NCI-H460 (cell line): Measurements from ENCODE around the gene CAMKK1. TPM values are rescaled to one million over a fixed set of nuclear protein-coding genes. Genes with fewer than 3 reads are reported as not detected.
A peak's percentile ranks its signal among the peaks of the same experiment; 100 is the strongest.

ENCODE experiments used
- DNase-seq: peaks from one replicate; pipeline ENCODE4 v3.0.0-alpha.2; 2016; ENCODE audit warnings: low read depth; ENCODE audit errors: extremely low read depth
- total RNA-seq: library from RNA; depleted of rRNA; stranded (reverse); fragments of >200 nt; shearing (Covaris generic); gene quantifications from 2 replicates; pipeline ENCODE4 v1.2.3, GENCODE V29; 2014

Gene CAMKK1
- total RNA-seq, 1 experiment from 2014 or later = 12.8 TPM

DNA sequence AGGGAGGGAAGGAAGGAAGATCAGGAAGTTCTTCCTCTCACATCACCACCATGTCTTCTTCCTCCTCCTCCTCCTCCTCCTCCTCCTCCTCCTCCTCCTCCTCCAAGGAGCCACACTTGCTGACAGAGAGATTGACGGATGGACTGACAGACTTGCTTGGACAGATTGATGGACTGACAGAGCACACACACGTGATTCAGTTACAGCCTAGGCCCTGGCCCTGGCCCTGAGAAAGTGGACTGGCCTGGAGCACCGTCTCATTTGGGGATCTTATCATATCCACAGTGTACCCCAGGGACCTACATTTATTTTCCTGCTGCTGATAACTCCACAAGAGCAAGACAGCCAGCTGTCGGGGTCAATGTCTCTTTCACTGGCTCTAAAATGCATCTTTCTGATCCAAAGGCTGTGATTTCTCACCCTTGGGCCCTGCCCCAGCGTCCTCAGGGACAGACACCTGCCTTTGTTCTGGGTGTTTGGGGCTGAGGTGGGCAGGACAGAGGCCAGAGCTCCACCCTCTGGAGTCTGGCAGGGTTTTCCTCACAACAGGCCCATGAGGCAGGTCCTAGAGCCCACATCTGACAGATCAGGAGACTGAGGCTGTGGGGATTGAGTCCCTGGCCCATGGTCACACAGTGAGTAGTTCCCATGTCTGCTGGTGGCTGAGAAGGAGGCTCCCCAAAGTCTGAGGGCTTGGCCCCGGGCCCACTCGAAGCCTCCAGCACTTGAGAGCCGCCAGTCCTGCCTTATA, 25.7 kb upstream of the CAMKK1 start:
- DNase-seq = no peak

- DNase-seq = no peak
Measured at GRCh38 chr17:3917391-3917931, 24.6 kb upstream of the CAMKK1 start.

GRCh38 chr17:3916825-3917224, 24.0 kb upstream of the CAMKK1 start:
- no peak for DNase-seq

DNA sequence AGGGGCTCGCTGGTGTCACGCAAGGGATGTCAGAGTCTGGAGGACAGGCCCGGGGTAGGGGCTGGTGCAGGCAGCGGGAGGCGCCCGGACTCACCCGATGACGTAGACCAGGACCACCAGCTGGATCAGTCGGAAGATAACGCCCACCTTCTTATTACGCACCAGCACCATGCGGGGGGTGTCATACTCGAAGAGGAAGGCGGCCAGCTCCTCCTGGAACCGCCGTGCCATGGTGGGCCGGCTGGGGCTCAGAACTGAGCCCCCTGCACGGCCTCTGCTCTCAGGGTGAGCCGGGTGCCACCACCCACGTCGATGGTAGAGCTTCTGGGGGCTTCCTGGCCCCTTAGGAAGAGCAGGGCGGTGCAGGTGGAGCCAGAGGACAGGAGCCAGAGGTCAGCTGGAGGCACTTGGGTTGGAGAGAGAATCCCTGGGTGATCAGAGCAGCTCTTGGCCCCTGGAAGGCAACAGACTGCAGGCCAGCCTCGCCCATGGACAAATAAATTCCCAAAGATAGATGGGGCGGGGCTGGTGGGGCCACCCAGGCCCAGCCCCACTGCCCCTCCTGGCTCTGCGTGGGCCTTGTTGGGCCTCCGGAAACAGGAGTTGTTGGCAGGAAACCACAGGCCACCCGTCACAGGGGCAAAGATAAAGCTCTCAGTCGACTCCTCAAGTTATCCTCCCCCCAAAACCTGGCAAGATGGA, 23.3 kb upstream of the CAMKK1 start, which contains the start of gene P2RX1:
P2RX1 (minus strand) TSS at position 471 of the 702 bp plus-strand sequence; CDS start at position 231, 240 bp downstream.
- DNase-seq = no peak

DNA sequence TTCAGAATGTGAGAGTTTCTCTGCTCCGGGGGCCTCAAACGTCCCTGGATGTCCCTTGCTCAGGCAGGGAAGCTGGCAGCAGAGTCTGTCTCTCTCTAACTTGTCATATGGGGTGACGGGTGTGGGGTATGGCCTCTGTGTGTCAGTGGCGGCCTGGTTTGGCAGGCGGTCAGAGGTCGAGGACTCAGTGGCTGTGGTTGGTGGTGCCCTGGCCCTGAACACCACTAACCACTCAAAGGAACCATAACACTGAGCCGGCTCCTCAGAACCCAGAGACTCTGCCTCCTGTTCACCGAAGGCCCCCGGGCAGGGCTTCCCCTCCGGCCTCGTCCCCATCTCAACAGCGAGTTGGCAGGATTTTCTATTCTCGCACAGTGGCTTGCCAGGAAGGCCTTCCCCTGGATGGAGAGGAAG, 22.7 kb upstream of the CAMKK1 start:
- DNase-seq = no peak

DNA sequence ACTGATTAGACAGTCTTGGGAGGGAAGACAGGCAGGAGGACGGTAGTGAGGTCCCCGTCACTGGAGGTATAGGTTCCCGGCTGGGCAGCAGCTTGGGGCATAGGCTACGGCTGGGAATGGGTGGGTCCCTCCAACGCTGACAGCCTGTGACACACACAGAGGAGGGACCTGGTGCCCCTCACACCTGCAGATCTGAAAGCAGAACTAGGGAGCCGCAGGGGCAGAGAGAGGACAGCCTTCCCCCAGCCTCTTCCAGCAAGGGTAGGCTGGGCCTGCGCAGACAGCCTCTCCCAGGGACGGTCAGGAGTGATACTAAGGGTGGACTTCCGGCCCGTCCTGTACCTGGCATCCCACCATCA, 21.4 kb upstream of the CAMKK1 start:
- no peak for DNase-seq

DNA sequence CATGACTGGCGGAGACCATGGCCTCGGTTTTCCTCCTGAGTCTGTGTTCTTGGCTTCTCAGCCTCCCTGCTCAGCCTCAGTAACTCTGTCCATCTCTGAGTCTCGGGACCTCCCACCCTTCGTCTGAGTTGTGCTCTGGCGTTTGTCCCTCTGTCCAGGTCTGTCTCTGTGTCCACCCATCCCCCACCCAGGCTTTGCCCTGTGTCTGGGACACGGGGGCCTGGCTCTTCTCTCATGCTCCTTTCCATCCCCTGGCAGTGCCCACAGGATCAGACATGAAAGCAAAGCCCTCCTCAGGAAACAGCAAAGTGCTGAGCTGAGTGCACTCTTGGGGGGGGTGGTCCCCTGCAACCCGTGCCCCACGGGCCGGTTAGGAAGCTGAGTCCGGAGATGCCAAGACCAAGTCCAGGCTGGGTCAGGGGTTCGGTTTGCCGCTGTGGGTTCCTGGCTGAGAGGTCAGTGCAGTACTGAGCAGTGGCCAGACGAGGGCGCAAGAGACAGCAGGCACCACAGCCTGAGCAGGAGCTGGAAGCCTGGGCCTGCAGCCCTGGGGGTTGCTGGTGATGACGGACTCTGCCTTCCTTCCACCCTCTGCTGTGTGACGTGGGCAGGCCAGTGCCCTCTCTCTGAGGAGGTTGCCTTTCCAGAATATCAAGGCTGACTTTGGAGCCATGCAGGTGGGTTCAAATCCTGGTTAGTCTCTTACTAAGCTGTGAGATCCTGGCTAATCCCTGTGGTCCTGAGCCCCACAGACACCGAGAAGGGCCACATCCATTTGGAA, 20.9 kb upstream of the CAMKK1 start:
- peak; percentile 73 for DNase-seq

GRCh38 chr17:3912827-3913226, 20.0 kb upstream of the CAMKK1 start:
- DNase-seq = no peak

DNA sequence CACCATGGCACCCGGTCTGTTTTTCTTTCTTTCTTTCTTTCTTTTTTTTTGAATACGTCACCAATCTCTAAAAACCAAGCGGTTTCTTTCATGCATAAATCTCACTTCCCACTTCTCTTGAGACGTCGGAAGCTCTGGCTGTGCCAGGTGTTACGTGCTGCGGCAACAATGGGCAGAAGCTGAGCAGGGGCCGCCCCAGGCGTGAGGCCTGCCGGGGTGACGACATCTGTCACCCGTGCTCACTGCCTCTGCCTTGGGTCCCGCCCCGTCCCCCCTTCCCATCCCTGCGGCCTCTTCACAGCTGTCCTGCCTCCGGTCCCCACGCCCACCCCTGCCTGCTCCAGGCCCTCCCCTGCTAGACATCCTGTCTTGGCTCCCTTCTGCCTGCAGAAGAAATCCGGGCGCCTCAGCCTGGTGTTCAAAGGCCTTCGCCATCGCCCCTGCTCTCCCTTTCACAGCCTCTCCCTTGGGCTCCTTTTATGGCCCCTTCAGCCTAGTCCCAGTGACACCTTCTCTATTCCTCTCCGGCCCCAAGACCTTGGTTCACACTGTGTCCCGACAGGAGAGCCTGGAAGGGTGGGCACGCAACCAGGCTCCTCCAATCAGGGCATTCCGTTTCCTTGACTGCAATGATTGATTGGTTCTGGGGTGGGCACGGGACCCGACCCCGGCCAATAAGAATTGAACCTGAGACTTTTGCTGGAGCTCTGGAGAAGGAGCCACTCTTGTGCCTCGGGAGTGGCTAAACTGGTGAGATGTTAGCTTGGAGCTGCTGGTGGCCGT, 18.6 kb upstream of the CAMKK1 start:
- DNase-seq = no peak

- DNase-seq = no peak
Measured at GRCh38 chr17:3910420-3911270, 17.8 kb upstream of the CAMKK1 start.

DNA sequence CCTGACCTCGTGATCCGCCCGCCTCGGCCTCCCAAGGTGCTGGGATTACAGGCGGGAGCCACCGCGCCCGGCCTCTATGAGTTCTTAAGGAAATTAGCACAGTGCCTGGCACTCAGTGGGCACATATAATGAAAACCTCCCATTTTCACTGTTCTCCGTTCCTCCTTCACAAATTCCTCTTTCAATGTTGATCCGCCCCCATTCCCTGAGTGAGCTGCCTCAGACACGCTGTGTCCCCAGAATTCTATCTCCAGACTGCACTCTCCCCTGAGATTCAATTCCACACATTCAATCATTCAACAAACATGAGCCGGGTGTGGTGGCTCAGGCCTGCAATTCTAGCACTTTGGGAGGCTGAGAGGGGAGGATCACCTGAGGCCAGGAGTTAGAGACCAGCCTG, 16.4 kb upstream of the CAMKK1 start:
- DNase-seq = no peak

DNA sequence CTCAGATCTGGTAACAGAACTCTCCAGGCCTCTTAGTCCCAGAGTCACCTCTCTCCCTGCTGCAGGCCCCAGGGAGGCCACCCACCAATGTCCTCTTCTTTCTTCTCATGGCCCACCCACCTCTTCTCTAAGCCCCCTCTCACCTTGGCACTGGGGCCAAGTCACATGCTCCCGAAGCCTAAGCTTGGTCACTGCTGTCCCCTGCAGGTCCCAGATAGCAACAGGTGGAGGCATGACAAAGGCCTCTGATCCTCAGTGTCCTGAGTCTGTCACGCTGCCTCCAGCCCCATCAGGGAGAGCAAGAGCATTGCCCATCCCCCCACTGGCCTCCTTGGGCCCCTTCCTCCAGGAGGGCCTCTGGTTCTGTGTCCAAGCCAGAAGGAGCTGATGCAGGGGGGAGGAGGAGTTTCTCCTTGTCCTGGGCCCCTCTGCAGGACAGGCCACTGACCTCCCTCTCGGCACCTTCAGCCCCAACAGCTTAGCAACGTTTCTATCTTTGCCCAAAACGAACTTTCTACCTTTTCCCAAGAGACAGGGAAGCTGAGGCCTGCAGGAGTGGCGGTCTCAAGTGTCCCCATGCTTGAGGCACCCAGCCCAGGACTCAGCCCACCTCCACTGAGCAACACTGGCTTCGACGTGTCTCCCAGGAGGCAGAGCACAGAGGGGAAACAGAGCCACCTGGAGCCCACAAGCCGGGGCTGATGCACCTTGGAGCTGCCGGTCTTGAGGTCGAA, 14.8 kb upstream of the CAMKK1 start:
- peak; percentile 12 for DNase-seq

GRCh38 chr17:3906881-3907280, 14.0 kb upstream of the CAMKK1 start:
- DNase-seq = no peak

- DNase-seq = no peak
Measured at GRCh38 chr17:3905017-3905520, 12.2 kb upstream of the CAMKK1 start.

DNA sequence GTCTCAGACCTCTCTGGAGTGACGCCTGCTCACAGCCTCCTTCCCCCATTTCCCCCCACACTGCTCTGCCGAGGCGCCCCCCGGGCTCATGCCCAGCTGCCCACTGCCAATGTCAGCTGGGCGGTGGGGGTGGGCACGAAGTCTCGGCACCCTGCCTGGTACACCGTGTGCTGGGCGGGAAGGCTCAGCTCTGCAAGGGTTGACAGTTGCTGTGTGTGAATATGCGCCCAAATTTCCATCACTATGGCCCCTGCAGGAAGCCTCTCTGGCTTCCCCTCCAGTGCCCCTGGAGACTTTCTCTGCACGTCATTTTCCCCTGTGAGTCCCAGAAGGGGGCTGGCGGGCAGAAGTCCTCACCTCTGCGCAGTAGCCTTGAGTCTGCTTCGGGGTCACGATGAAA, 11.6 kb upstream of the CAMKK1 start:
- no peak for DNase-seq

DNA sequence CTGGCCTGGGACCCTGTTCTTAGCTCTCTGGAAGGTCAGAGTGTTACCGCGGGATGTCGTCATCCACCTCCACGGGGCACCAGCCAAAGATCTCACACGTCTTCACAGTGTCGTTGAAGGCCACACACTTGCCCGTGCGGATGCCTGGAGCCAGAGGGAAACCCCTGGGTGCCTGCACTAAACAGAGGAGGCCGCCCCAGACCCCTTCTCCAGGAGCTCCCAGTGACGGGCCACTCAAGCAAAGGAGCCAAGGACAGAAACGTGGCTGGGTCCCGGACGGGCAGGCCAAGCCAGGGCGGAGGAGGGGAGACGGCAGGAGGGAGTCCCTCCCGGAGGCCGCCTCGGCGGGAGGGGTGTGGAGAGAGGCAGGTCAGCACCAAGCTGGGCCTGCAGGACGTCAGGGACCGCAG, 11.0 kb upstream of the CAMKK1 start:
- DNase-seq = no peak

DNA sequence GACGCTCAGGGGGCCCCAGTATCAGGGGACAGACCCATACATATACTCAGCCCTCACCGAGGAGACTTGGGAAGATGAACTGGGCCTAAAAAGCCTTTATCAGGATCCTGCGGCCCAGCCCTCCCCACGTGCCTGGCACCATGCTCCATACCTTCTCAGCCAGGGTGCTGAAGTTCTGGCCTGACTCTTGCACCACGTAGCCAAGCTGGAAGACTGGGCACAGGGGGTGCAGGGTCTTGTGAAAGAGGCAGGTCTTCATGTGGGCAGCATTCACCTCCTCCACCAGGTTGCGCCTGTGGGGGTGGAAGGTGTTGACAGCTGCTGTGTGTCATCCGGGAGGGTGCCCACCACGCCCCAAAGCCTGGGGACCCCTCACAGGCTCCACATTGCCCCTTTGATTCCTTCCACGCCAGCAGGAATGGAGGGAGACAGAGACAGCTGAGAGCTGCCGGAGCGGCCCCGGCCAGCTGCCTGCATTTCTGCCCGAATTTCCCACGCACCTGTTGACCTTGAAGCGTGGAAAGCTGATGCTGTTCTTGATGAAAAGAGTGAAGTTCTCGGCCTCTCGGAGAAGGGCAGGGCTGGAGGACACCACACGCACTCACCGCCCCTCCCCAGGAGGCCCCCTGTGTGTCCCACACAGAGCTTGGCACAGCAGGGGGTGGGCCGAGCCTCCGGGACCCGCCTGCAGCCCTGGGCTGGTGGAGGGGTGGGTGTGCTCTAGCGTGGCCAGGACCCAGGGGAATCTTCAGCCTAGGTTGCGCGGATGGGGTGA, 10.4 kb upstream of the CAMKK1 start:
- DNase-seq = no peak

GRCh38 chr17:3900646-3901045, 7.8 kb upstream of the CAMKK1 start:
- no peak for DNase-seq
